NB4 (cell line): ENCODE measurements around the gene SLC17A2.

ENCODE experiments used
- DNase-seq: peaks from one replicate; pipeline ENCODE4 v3.0.0; 2010; ENCODE audit warnings: low read depth
- H3K4me3 ChIP-seq: one replicate; pipeline ENCODE4 v1.5.1; 2011; ENCODE audit warnings: mild to moderate bottlenecking, low read depth, low read length, moderate library complexity
- MYC ChIP-seq: IDR thresholded peaks from 2 replicates; pipeline ENCODE4 v1.6.1; 2011; ENCODE audit warnings: low read depth, low read length
- POLR2A ChIP-seq: IDR thresholded peaks from 2 replicates; pipeline ENCODE4 v1.6.1; 2011; ENCODE audit warnings: mild to moderate bottlenecking; ENCODE audit not compliant: insufficient read length; ENCODE audit errors: extremely low read depth
- TF ChIP-seq, protein P1 (sequence below): IDR thresholded peaks from 2 replicates; pipeline ENCODE4 v1.6.1; 2011; ENCODE audit warnings: low read depth, low read length
- TF ChIP-seq, protein P2 (sequence below): IDR thresholded peaks from one replicate; pipeline ENCODE4 v1.5.1; 2012; ENCODE audit warnings: low read depth, low read length

SLC17A2 gene

DNA sequence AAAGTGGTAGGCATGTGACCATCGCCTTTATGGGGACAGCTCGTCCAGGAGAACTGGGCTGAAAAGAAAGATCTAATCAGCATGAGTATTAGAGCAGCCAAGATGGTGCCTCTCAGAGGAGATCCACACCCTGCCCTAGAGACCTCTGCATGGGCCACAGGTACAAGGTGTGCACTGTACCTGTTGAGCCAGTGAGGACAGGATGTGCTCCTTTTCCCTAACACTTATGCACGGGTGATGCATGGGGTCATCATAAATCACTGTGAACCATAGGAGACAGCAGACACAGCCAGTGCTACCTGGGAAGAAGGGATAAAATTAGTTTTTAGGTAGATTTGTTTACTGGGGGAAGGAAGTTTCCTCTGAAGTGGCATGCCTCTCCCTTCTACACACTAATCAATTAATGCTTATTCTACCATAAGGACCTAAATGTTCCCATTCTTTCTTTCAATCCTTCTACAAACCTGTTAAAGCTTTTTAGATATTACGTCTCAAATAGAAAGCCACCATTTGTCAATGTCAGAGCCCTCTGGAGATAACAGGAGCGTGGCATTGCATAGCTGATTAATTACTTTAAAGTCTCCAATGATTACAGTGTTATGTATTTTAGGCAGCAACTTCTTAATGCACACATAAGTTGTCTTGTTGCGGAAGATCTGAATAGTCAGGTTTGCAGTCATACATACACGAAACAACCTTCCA lies 13.6 kb downstream of the SLC17A2 start:
- no peak overlapping the region for H3K4me3 ChIP-seq
- TF ChIP-seq POLR2A (no peak), MYC (no peak)
- TF ChIP-seq, protein P1, sequence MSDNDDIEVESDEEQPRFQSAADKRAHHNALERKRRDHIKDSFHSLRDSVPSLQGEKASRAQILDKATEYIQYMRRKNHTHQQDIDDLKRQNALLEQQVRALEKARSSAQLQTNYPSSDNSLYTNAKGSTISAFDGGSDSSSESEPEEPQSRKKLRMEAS = no peak
- TF ChIP-seq, protein P2, sequence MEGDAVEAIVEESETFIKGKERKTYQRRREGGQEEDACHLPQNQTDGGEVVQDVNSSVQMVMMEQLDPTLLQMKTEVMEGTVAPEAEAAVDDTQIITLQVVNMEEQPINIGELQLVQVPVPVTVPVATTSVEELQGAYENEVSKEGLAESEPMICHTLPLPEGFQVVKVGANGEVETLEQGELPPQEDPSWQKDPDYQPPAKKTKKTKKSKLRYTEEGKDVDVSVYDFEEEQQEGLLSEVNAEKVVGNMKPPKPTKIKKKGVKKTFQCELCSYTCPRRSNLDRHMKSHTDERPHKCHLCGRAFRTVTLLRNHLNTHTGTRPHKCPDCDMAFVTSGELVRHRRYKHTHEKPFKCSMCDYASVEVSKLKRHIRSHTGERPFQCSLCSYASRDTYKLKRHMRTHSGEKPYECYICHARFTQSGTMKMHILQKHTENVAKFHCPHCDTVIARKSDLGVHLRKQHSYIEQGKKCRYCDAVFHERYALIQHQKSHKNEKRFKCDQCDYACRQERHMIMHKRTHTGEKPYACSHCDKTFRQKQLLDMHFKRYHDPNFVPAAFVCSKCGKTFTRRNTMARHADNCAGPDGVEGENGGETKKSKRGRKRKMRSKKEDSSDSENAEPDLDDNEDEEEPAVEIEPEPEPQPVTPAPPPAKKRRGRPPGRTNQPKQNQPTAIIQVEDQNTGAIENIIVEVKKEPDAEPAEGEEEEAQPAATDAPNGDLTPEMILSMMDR = no peak
- DNase-seq = no peak

GRCh38 chr6:25916330-25916729 lies 14.2 kb downstream of the SLC17A2 start:
- DNase-seq = no peak
- no peak overlapping the region for H3K4me3 ChIP-seq
- no peak for TF ChIP-seq MYC
- TF ChIP-seq, protein P1 = no peak
- no peak for TF ChIP-seq POLR2A
- TF ChIP-seq, protein P2 = no peak

DNA sequence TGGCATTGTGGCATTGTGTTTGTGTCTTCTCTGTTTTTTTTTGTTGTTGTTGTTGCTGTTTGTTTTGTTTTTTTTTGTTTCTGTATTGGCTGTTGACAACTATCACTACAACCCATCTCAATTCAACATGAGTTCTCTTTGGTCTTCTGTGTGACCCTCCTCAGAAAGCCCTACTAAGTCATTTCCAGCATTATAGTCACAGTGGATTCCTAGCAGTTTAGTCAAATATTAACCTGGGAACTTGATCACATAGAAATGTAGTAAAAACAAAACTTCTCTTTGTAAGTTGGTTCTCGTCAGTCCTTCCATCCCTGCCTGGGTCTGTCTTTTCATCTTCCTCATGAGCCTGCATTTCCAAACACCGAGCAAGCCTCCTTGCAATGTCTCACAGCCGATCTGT lies 16.8 kb downstream of the SLC17A2 start:
- no peak overlapping the region for H3K4me3 ChIP-seq
- TF ChIP-seq, protein P1 = no peak
- TF ChIP-seq, protein P2 = no peak
- TF ChIP-seq POLR2A = no peak
- no peak for TF ChIP-seq MYC
- DNase-seq = no peak

GRCh38 chr6:25911351-25911750 lies 19.1 kb downstream of the SLC17A2 start:
- TF ChIP-seq MYC (no peak), POLR2A (no peak)
- TF ChIP-seq, protein P1 = no peak
- TF ChIP-seq, protein P2 = no peak
- H3K4me3 ChIP-seq = no peak overlapping the region
- DNase-seq = no peak

DNA sequence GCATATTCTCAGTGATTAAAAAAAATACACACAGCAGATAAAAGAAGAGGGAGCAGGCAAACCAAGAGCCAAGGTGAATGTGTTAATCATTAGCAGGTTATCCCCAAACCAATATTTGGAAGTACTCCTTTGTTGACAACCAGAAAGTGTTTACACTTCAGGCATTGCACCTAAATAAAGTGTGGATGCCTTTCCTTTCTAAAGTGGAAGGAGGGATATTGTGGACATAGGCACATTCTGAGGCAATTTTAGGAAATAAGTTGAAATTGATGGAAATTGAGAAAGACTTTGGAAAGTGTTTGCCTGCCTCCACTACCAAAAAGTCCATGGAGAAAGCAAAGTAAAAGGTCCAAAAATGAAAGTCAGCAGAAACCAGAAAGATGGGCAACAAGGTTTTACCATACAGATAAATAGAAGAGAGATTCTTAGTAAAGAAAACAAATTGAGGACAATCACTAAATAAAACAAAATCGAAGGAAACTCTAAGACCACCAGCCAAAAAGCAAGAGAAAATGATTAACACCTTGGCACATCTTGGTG lies 22.9 kb downstream of the SLC17A2 start:
- H3K4me3 ChIP-seq = no peak overlapping the region
- TF ChIP-seq, protein P1 = no peak
- no peak for DNase-seq

DNA sequence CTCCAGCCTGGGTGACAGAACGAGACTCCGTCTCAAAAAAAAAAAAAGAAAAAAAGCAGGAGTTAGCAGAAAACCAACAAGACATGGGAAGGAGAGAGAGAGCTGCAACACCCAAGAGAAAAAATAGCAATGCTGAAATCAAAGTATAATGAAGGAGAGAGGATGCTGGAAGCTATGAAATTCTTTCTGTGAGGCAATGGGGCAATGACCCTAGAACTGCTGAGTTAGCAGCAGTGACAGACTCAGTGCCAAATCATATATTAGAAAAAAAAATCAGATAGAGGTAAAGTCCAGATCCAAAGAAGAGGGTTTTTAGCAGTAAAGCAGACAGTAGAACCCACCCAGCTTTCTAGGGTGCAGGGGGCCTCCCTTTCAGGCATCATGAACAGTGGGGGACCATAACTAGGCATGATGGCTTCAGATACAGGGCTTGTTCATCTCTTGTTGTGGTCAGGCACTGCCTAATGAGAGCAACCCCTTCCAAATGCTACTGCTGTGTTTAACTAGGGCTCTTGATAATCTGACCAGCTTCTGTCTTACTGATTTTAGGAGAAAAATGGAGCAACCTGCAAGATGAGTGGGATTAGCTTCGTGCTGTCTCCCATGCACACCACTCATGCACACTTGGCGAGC lies 26.9 kb downstream of the SLC17A2 start:
- TF ChIP-seq, protein P2 = no peak
- TF ChIP-seq POLR2A (no peak), MYC (no peak)
- TF ChIP-seq, protein P1 = no peak
- no peak overlapping the region for H3K4me3 ChIP-seq
- no peak for DNase-seq
